HG03060 (cell line): ENCODE data around the gene MSL2.
A peak's percentile ranks its signal among the peaks of the same experiment; 100 is the strongest.
"Not testable (repeated sequence)": the region's sequence is repeated elsewhere in the genome, so short reads cannot be mapped to it uniquely, and the experiment has no call there.

Experiments
- ATAC-seq: cut with Tn5 transposase; IDR thresholded peaks from one replicate; pipeline ENCODE4 v1.9.1; 2021; ENCODE audit warnings: low read depth, moderate number of reproducible peaks; ENCODE audit not compliant: unreplicated experiment

Gene MSL2

GRCh38 chr3:136149667-136150066 lies 46.5 kb downstream of the MSL2 start:
- no peak for ATAC-seq

- ATAC-seq = no peak
Measured at GRCh38 chr3:136146981-136147729, 49.0 kb downstream of the MSL2 start.

DNA sequence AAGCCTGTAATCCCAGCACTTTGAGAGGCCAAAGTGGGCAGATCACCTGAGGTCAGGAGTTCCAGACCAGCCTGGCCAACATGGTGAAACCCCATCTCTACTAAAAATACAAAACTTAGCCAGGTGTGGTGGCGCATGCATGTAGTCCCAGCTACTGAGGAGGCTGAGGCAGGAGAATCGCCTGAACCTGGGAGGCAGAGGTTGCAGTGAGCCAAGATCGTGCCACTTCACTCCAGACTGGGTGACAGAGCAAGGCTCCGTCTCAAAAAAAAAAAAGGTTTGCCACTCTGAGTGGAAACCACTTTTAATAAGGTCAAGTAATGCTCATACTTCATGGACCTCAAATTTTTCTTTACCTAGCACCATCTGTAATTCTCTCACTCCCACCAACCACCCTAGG lies 51.7 kb downstream of the MSL2 start:
- not testable (repeated sequence) for ATAC-seq

GRCh38 chr3:136142592-136142991 lies 53.5 kb downstream of the MSL2 start:
- ATAC-seq = no peak

GRCh38 chr3:136141891-136142290 lies 54.2 kb downstream of the MSL2 start:
- ATAC-seq = no peak

DNA sequence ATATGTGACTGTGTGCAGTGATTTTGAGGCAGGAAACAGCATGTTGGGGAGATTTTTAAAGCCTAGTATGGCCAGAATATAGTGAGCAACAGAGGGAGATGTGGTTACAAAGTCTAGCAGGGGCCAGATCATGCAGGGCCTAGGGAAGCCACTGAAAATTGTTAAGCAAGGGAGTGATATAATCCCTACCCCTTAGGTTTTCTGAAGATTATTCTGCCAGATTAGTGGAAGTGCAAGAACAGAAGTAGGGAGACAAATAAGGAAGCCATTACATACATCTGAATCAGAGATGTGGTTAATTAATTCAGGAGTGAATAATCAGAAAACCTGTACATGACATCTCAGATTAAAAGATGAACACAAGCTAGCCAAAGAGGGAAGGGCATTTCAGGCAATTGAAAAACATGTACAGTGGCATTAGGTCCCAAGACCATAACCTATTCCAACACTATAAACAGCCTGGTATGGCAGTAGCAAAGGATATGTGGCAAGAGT lies 54.8 kb downstream of the MSL2 start:
- no peak for ATAC-seq

DNA sequence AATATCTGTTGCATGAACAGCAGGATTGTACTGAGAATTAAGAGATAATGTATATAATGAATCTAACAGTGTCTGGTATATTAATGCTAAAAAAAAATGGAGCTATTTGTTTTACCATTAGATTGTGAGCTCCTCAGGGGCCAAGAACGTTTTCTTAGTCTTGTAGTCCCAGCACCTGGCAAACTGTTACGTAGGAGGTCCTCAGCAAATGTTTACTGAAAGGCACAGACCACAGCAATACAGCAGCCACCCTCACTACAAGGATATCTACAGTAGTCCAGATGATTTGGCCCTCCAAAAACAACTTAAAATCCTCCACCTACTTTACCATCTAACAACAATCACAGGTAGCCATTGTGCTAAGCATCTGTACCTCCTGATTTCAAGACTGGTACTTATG lies 59.7 kb downstream of the MSL2 start:
- no peak for ATAC-seq

DNA sequence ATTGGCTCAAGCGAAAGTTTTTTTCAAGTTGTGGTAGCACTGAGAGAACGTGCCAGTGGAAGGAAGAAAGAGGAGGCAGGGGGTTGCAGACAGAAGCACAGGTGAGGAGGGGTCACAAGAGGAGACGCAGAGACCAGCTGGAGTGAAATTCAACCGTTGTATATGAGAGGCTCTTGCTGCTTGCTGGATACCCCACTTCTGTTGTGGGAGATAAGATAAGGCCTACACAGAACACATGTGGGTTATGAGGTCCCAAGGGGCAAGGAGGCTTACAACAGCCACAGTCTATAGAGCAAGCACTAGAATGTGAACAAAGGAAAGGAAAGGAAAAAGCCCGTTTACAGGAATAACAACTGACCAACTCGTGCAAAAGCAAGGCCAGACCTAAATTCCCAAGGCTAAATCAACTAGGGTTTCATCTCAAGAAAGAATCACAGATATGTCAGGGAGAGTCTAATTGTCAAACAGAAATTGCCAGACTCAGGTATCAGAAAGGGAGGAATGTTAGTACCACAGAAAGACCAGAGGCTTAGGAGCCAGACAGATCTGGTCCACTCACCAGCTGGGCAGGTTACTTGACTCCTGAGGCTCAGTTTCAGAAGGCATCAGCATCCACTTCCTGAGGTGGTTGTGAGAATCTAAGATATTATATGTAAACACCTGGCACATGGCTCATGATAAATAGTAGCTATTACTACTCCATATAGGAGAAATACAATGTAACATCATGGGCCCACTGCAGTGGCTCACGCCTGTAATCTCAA lies 60.9 kb downstream of the MSL2 start:
- no peak for ATAC-seq

DNA sequence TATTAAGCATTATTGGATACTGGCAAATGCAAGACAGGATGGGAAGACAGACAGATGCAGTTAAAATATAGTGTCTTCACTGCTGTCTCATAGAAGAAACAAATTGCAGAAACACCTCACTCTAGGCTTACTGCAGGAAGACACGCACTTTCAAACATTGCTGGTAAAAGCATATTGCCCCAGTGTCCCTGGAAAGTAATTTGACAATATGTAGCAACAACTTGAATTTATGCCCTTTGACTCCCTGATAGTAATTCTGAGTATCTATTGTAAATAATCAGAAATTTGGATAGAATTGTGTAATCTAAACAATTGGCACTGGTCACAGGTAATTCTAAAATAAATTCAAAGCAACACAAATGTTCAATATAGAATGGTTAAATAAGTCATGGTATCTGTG lies 62.0 kb downstream of the MSL2 start:
- no peak for ATAC-seq

GRCh38 chr3:136131647-136132046 lies 64.5 kb downstream of the MSL2 start:
- ATAC-seq = not testable (repeated sequence)

DNA sequence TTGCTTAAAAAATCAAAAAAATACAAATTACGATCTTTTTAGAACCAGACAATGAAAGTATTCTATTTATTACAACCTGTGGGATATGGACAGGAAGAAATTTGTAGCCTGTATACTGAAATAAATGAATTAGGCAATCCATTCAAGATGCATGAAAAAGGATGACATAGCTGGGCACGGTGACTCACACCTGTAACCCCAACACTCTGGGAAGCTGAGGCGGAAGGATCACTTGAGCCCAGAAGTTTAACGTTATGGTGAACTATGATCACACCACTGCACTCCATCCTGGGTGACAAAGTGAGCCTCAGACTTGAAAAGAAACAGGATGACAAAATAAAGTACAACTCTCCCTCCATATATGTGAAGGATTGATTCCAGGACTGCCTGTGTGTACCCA lies 74.1 kb downstream of the MSL2 start:
- no peak for ATAC-seq

DNA sequence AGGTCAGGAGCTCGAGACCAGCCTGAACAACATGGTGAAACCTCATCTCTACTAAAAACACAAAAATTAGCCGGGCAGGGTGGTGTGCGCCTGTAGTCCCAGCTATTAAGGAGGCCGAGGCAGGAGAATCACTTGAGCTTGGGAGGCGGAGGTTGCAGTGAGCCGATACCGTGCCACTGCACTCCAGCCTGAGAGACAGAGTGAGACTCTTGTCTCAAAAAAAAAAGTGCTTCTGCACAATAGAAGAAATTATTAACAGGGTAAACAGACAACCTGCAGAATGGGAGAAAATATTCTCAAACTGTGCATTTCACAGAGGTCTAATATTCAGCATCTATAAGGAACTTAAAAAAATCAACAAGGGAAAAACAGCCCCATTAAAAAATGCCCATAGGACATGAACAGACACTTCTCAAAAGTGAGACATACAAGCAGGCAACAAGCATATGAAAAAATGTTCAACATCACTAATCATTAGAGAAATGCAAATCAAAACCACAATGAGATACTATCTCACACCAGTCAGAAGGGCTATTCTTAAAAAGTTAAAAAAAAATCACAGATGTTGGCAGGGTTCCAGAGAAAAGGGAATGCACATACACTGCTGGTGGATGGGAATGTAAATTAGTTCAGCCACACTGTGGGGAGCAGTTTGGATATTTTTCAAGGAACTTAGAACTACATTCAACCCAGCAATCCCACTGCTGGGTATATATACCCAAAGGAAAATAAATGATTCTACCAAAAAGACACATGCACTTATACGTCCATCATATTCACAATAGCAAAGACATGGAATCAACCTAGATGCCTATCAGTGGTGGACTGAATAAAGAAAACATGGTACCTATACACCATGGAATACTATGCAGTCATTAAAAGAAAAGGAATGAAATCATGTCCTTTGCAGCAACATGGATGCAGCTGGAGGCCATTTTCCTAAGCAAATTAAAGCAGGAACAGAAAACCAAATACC lies 75.5 kb downstream of the MSL2 start:
- peak; percentile 93 for ATAC-seq

GRCh38 chr3:136119783-136120182 lies 76.4 kb downstream of the MSL2 start:
- ATAC-seq = not testable (repeated sequence)

DNA sequence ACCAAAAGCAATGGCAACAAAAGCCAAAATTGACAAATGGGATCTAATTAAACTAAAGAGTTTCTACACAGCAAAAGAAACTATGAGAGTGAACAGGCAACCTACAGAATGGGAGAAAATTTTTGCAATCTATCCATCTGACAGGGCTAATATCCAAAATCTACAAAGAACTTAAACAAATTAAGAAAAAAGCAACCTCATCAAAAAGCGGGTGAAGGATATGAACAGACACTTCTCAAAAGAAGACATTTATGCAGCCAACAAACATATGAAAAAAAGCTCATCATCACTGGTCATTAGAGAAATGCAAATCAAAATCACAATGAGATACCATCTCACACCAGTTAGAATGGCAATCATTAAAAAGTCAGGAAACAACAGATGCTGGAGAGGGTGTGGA lies 76.8 kb downstream of the MSL2 start:
- not testable (repeated sequence) for ATAC-seq

GRCh38 chr3:136114421-136114820 lies 81.7 kb downstream of the MSL2 start:
- ATAC-seq = no peak

GRCh38 chr3:136110481-136110880 lies 85.7 kb downstream of the MSL2 start:
- ATAC-seq = no peak

DNA sequence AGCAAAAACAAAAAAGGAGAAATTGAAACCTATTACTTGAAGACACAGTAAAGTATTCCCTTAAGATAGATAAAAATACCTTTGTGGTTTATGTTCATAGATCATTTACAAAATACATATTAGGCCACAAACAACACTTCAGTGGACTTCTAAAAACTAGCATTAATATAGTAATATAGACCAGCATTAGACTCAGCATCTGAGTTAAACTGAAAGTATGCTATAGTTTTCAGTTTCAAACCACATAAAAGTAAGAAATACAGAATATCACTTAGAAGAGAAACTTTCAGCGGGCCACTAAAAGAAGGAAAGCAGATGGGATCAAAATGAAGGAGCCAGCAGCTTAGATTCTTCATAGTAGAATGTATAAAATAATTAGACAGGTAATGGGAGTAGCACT lies 86.6 kb downstream of the MSL2 start:
- ATAC-seq = peak; percentile 96

DNA sequence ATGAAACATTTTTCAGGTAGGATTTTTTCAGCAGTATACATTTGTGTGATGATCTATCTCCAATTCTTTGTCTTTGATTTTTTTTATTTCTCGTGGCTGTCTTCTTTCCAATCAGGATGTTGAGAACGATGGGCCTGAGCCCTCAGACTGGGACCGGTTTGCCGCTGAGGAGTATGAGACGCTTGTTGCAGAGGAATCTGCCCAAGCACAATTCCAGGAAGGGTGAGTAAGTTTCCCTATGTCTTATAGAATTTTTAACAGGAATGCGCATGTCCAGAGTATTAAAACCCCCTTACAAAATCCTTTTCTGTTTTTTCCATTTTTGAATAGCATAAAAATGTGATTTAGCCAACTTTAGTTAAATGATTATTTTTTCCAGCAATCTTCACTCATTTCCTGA lies 90.0 kb downstream of the MSL2 start:
- ATAC-seq = no peak

DNA sequence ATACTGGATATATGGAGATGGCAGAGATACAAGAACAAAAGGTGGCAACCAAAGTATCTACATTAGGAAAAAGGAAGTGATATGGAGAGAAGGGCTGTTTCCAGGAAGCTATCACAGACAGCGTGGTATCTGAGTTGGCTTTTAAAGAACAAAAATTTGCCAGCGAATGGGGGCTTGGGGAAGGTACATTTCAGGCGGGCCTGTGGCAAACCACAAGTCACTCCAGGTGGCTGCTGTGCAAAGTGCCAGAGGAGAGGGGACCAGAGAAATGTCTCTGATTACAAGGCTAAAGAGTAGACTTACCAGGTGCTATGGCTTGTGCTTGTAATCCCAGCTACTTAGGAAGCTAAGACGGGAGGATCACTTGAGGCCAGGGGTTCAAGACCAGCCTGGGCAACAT lies 91.1 kb downstream of the MSL2 start:
- no peak for ATAC-seq
